SH-SY5Y (cell line): ENCODE measurements around the gene SUCLG2.

Source experiments
- GATA2 ChIP-seq: IDR thresholded peaks from 2 replicates; pipeline ENCODE4 v1.6.1; 2011; ENCODE audit warnings: mild to moderate bottlenecking, low read depth, low read length
- GATA3 ChIP-seq: IDR thresholded peaks from 2 replicates; pipeline ENCODE4 v1.6.1; 2011; ENCODE audit warnings: low read depth, mild to moderate bottlenecking, low read length, moderate library complexity

Gene SUCLG2

GRCh38 chr3:67405193-67405592 lies 249.2 kb downstream of the SUCLG2 start:
- TF ChIP-seq GATA3 (no peak), GATA2 (no peak)

GRCh38 chr3:67402873-67403272 lies 251.5 kb downstream of the SUCLG2 start:
- TF ChIP-seq GATA2, result no peak

GRCh38 chr3:67401921-67402320 lies 252.5 kb downstream of the SUCLG2 start:
- TF ChIP-seq GATA2 (no peak), GATA3 (no peak)

- no peak for TF ChIP-seq GATA3
- TF ChIP-seq GATA2, result no peak
These were observed 253.9 kb downstream of the SUCLG2 start for GRCh38 chr3:67400476-67400875.

- TF ChIP-seq GATA3, result no peak
- no peak for TF ChIP-seq GATA2
These were observed 265.2 kb downstream of the SUCLG2 start for GRCh38 chr3:67389176-67389575.

- TF ChIP-seq GATA3 (no peak), GATA2 (no peak)
These were observed 265.7 kb downstream of the SUCLG2 start for GRCh38 chr3:67388738-67389137.

GRCh38 chr3:67386451-67386850 lies 268.0 kb downstream of the SUCLG2 start:
- TF ChIP-seq GATA2, result no peak
- TF ChIP-seq GATA3, result no peak

- TF ChIP-seq GATA2 (no peak), GATA3 (no peak)
These were observed 269.5 kb downstream of the SUCLG2 start for GRCh38 chr3:67384760-67385397.

- TF ChIP-seq GATA2 (no peak), GATA3 (no peak)
These were observed 270.4 kb downstream of the SUCLG2 start for GRCh38 chr3:67384016-67384415.

- no peak for TF ChIP-seq GATA2
- TF ChIP-seq GATA3, result no peak
These were observed 271.0 kb downstream of the SUCLG2 start for GRCh38 chr3:67383379-67383778.

GRCh38 chr3:67382536-67382935 lies 271.9 kb downstream of the SUCLG2 start:
- TF ChIP-seq GATA2 (no peak), GATA3 (no peak)

- TF ChIP-seq GATA3 (no peak), GATA2 (no peak)
These were observed 272.6 kb downstream of the SUCLG2 start for GRCh38 chr3:67381667-67382272.

- TF ChIP-seq GATA3, result no peak
These were observed 274.3 kb downstream of the SUCLG2 start for GRCh38 chr3:67380118-67380517.

GRCh38 chr3:67377299-67377698 lies 277.1 kb downstream of the SUCLG2 start:
- TF ChIP-seq GATA2, result no peak
- no peak for TF ChIP-seq GATA3

GRCh38 chr3:67376416-67376815 lies 278.0 kb downstream of the SUCLG2 start:
- TF ChIP-seq GATA3 (no peak), GATA2 (no peak)

GRCh38 chr3:67375976-67376375 lies 278.4 kb downstream of the SUCLG2 start:
- no peak for TF ChIP-seq GATA2
- TF ChIP-seq GATA3, result no peak

- TF ChIP-seq GATA2 (no peak), GATA3 (no peak)
These were observed 291.7 kb downstream of the SUCLG2 start for GRCh38 chr3:67362686-67363085.
